K562 (cell line): ENCODE data around the gene AMDHD2. TPM values are rescaled to one million over a fixed set of nuclear protein-coding genes. Genes with fewer than 3 reads are reported as not detected.

Source experiments
- CBX2 ChIP-seq: fragments of 200-600 bp; sonication (generic); IDR thresholded peaks from one replicate; pipeline ENCODE4 v1.6.1; 2012; ENCODE audit warnings: mild to moderate bottlenecking, low read length, inconsistent platforms; ENCODE audit not compliant: insufficient read depth, poor library complexity, severe bottlenecking
- ETS1 ChIP-seq: conservative IDR thresholded peaks from 2 replicates; pipeline ENCODE4 v1.6.1; 2011; ENCODE audit warnings: low read depth, mild to moderate bottlenecking, low read length; ENCODE audit not compliant: control insufficient read depth
- ETV5 ChIP-seq: sonication (generic); formaldehyde crosslinking; IDR thresholded peaks from 2 replicates; pipeline ENCODE4 v1.4.0; 2020; ENCODE audit warnings: low read depth, mild to moderate bottlenecking, missing genetic modification reagents
- MCM3 ChIP-seq: fragments of 450-650 bp; IDR thresholded peaks from 2 replicates; pipeline ENCODE4 v1.6.1; 2016
- SAP30 ChIP-seq: fragments of 200-600 bp; sonication (generic); IDR thresholded peaks from 2 replicates; pipeline ENCODE4 v1.6.1; 2012; ENCODE audit warnings: borderline replicate concordance, low read depth, mild to moderate bottlenecking, moderate library complexity, low read length, control low read depth, inconsistent platforms; ENCODE audit not compliant: insufficient read depth, poor library complexity, severe bottlenecking
- SRSF9 ChIP-seq: fragments of 200-400 bp; formaldehyde crosslinking; IDR thresholded peaks from 2 replicates; pipeline ENCODE4 v1.6.1; 2017; ENCODE audit warnings: low read depth, low read length, borderline replicate concordance
- ZKSCAN1 ChIP-seq: fragments of 150-350 bp; IDR thresholded peaks from 2 replicates; pipeline ENCODE4 v1.6.1; 2016; ENCODE audit warnings: low read depth, low read length
- ZNF511 ChIP-seq: sonication (generic); formaldehyde crosslinking; IDR thresholded peaks from 2 replicates; pipeline ENCODE4 v1.8.0; 2022; ENCODE audit warnings: mild to moderate bottlenecking, missing genetic modification reagents
- ZNF830 ChIP-seq: fragments of 250-450 bp; sonication (Bioruptor Pico); IDR thresholded peaks from 2 replicates; pipeline ENCODE4 v1.5.0; 2021; ENCODE audit warnings: mild to moderate bottlenecking
- polyA plus RNA-seq, 8 experiments: library from polyadenylated mRNA; depleted of rRNA in 4 of 8; stranded (reverse) in 5 of 8; unstranded in 3 of 8; fragments of >200 nt; fragmentation: Nextera tagmentation in 2 of 8; fragmentation: Illumina TruSeq in 1 of 8; extraction: Ambion mirVana in 2 of 8; extraction: Trizol in 1 of 8; gene quantifications; 2 replicates each; pipeline versions ENCODE4 v1.2.1 to v1.2.3, GENCODE V29; 2011 to 2014; ENCODE audit warnings: inconsistent platforms in 1 of 8, missing spikeins in 1 of 8
- total RNA-seq, 7 experiments: library from RNA; depleted of rRNA in 6 of 7; stranded (reverse); fragments of >200 nt in 6 of 7; fragmentation: Illumina TruSeq in 2 of 7; extraction: Trizol in 2 of 7; gene quantifications; 2 replicates each; pipeline versions ENCODE4 v1.2.1 to v1.2.3, GENCODE V29; 2011 to 2021; ENCODE audit warnings: low replicate concordance in 1 of 7
- TF ChIP-seq, protein P1 (sequence below), 2 experiments: fragments of 450-650 bp; IDR thresholded peaks; 2 replicates each; pipeline ENCODE4 v1.6.1; 2016; ENCODE audit warnings: mild to moderate bottlenecking in 2 of 2, borderline replicate concordance in 1 of 2, low read depth in 1 of 2, moderate library complexity in 1 of 2

Gene AMDHD2
- total and polyA plus RNA-seq, 9 of the 15 experiments (the other 6 are each of a cell fraction or from before 2014, with no cell fraction given), result 0.38 to 56.9 (median 18.3) TPM; not detected in 1

- TF ChIP-seq CBX2 (no peak), ETS1 (0 out of 2 replicates have a peak, but pooled peaks have one; percentile 11), ETV5 (CRISPR knock-in tag) (no peak), ZNF830 (CRISPR knock-in tag) (no peak), ZKSCAN1 (peak; percentile 97), MCM3 (no peak), SRSF9 (no peak), ZNF511 (CRISPR knock-in tag) (no peak), SAP30 (peak; percentile 57)
- TF ChIP-seq, protein P1, sequence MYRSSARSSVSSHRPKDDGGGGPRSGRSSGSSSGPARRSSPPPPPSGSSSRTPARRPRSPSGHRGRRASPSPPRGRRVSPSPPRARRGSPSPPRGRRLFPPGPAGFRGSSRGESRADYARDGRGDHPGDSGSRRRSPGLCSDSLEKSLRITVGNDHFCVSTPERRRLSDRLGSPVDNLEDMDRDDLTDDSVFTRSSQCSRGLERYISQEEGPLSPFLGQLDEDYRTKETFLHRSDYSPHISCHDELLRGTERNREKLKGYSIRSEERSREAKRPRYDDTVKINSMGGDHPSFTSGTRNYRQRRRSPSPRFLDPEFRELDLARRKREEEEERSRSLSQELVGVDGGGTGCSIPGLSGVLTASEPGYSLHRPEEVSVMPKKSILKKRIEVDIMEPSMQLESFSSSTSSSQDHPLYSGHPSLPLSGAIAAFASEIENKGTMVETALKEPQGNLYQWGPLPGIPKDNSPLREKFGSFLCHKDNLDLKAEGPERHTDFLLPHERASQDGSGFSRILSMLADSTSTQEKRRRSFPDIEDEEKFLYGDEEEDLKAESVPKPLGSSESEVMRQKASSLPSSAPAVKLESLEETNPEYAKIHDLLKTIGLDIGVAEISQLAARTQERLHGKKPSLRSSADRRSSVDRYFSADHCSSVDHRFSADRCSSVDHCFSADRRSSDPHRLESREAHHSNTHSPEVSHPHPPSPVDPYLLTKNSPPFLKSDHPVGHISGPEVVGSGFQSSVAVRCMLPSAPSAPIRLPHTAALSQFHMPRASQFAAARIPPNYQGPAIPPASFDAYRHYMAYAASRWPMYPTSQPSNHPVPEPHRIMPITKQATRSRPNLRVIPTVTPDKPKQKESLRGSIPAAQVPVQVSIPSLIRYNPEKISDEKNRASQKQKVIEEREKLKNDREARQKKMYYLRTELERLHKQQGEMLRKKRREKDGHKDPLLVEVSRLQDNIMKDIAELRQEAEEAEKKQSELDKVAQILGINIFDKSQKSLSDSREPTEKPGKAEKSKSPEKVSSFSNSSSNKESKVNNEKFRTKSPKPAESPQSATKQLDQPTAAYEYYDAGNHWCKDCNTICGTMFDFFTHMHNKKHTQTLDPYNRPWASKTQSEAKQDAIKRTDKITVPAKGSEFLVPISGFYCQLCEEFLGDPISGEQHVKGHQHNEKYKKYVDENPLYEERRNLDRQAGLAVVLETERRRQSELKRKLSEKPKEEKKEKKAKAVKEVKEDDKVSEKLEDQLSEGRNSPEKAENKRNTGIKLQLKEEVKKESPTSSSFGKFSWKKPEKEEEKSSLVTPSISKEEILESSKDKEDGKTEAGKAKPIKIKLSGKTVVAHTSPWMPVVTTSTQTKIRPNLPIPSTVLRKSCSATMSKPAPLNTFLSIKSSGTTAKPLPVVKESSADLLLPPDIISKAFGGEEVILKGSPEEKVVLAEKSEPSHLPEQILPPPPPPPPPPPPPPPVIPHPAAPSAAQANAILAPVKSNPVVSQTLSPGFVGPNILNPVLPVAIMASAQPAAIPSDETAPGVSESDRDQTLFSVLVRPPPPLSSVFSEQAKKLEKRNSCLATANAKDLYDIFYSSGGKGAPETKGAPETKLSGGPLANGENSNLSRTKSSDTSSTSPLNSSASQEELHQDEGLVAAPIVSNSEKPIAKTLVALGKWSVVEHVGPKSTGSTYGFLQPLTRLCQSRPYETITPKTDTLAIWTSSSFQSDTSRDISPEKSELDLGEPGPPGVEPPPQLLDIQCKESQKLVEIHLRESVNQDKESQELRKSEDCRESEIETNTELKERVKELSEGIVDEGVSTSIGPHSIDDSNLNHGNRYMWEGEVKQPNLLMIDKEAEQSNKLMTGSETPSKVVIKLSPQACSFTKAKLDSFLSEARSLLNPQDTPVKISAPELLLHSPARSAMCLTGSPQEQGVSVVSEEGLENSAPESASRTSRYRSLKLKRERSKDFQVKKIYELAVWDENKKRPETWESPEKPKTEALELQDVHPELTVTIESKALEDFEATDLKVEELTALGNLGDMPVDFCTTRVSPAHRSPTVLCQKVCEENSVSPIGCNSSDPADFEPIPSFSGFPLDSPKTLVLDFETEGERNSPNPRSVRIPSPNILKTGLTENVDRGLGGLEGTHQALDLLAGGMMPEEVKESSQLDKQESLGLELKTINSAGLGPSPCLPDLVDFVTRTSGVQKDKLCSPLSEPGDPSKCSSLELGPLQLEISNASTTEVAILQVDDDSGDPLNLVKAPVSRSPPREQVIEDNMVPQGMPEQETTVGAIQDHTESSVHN (IDR thresholded peaks at IDR 0.05; ENCODE audit: borderline replicate concordance in 1 of 2, low read depth in 1 of 2), result no peak
- TF ChIP-seq, all 486 proteins: peak for 10
Observed at GRCh38 chr16:2475413-2476344, 44.5 kb upstream of the AMDHD2 start (continued).
